ENCODE results near the gene UAP1. TPM values are rescaled to one million over a fixed set of nuclear protein-coding genes. Genes with fewer than 3 reads are reported as not detected.

Gene UAP1
- total and polyA plus RNA-seq, 2 donors (not counting 3 experiments of a cell fraction or from before 2014, with no cell fraction given) = 30.6 to 89.8 TPM

- H3K4me1 ChIP-seq (ENCODE audit: control insufficient read depth, extremely low read depth, insufficient read depth, low read length) = peaks cover 58% of the 10 kb centered on the region
- ChIA-PET POLR2A (interaction anchor here (0.5 to 1.1 kb wide), 3 partner anchors 58 to 238 kb away, joined by 3 to 4 read pairs (median 4); no protein-coding TSS in a partner anchor), CTCF (interaction anchor here (0.8 to 5.2 kb wide), 17 partner anchors 10 to 684 kb away, joined by 3 to 41 read pairs (median 5); no protein-coding TSS in a partner anchor)
- H3K9me1 ChIP-seq (replicated peaks; ENCODE audit: control insufficient read depth, extremely low read depth, insufficient read depth, low read length) = no peaks in the 10 kb centered on the region
- peak within 1 kb of the TSS; percentile 94 for H3K4me2 ChIP-seq (ENCODE audit: insufficient read depth, low read length)
- dilution Hi-C loops (cut with MboI; ENCODE audit: extremely low pct_ligation_motif_present, low sequenced_read_pairs) = no loop called here
- H4K20me1 ChIP-seq (replicated peaks; ENCODE audit: control insufficient read depth, extremely low read depth, insufficient read depth, low read length) = no peaks in the 10 kb centered on the region
- H3K9me3 ChIP-seq (replicated peaks; ENCODE audit: control insufficient read depth, insufficient read depth, low read length) = no peaks in the 10 kb centered on the region
- BruUV-seq (replicated peaks) = no TSS peak
- DNase-seq (ENCODE audit: low read depth, low spot score) (peak; percentile 81), FAIRE-seq (peak; percentile 46)
- no peaks in the 10 kb centered on the region for H3K36me3 ChIP-seq (ENCODE audit: control insufficient read depth in 2 of 2, extremely low read depth in 1 of 2, insufficient read depth in 2 of 2, low read length in 2 of 2)
- H3K79me2 ChIP-seq (ENCODE audit: control insufficient read depth, insufficient read depth, low read length) = peaks cover 42% of the 10 kb centered on the region
- peak within 1 kb of the TSS; percentile 51 to 94 (median 81) for H3K4me3 ChIP-seq (replicated peaks in 1 of 3; ENCODE audit: insufficient read depth in 1 of 3, low read depth in 1 of 3, low read length in 3 of 3)
- no peaks in the 10 kb centered on the region for H3K27me3 ChIP-seq (ENCODE audit: control insufficient read depth in 2 of 2, insufficient read depth in 2 of 2, low read length in 2 of 2)
- peak within 1 kb of the TSS; percentile 70 for H2AFZ ChIP-seq (ENCODE audit: low read depth, low read length)
- peak; percentile 32 for TF ChIP-seq POLR2AphosphoS5 (IDR thresholded peaks at IDR 0.05; ENCODE audit: insufficient read depth, low read depth, low read length)
- peak; percentile 39 for TF ChIP-seq POLR2A (IDR thresholded peaks at IDR 0.05; ENCODE audit: low read depth, low read length)
- no peak for TF ChIP-seq JUN (IDR thresholded peaks at IDR 0.05; ENCODE audit: borderline replicate concordance, insufficient read depth, insufficient read length, low read depth)
- peak within 1 kb of the TSS; percentile 69 for H3K27ac ChIP-seq (ENCODE audit: insufficient read depth, low read depth, low read length)
- intact Hi-C loops (cut with micrococcal nuclease) = loop anchor here (2.0 kb wide), 1 partner anchor 59 kb away; no protein-coding TSS in a partner anchor
- H3K9ac ChIP-seq (replicated peaks; ENCODE audit: extremely low read depth, insufficient read depth, low read length) = peak within 1 kb of the TSS; percentile 82
Observed at GRCh38 chr1:162632217-162632666, 70.7 kb downstream of the UAP1 start, which contains the start of gene DDR2. TSS of gene DDR2 (plus strand) at chr1:162632464. CDS start at chr1:162719064, 86,600 bp downstream.

GRCh38 chr1:162632698-162633080 is 71.2 kb downstream of the UAP1 start:
- no peak for TF ChIP-seq EZH2 (IDR thresholded peaks at IDR 0.05; ENCODE audit: borderline replicate concordance, low read depth, low read length, severe bottlenecking)
- TF ChIP-seq MAX (IDR thresholded peaks at IDR 0.05; ENCODE audit: insufficient read depth, insufficient read length) = no peak
- no peak for TF ChIP-seq POLR2AphosphoS5 (IDR thresholded peaks at IDR 0.05; ENCODE audit: insufficient read depth, low read depth, low read length)
- no peak for TF ChIP-seq FOS (IDR thresholded peaks at IDR 0.05; ENCODE audit: borderline replicate concordance, insufficient read depth, low read length)
- TF ChIP-seq JUN (IDR thresholded peaks at IDR 0.05; ENCODE audit: borderline replicate concordance, insufficient read depth, insufficient read length, low read depth) = no peak
- no peak for TF ChIP-seq CTCF (IDR thresholded peaks at IDR 0.05; ENCODE audit: extremely low read depth in 1 of 2, insufficient read depth in 1 of 2, low read depth in 1 of 2, low read length in 2 of 2)
- Histone ChIP-seq H3K27ac (ENCODE audit: insufficient read depth, low read depth, low read length) (peak overlapping the region; percentile 69), H3K4me1 (ENCODE audit: control insufficient read depth, extremely low read depth, insufficient read depth, low read length) (peaks cover 58% of the 10 kb centered on the region), H3K79me2 (ENCODE audit: control insufficient read depth, insufficient read depth, low read length) (peaks cover 44% of the 10 kb centered on the region), H3K9me1 (replicated peaks; ENCODE audit: control insufficient read depth, extremely low read depth, insufficient read depth, low read length) (no peaks in the 10 kb centered on the region), H3K36me3 (ENCODE audit: control insufficient read depth in 2 of 2, extremely low read depth in 1 of 2, insufficient read depth in 2 of 2, low read length in 2 of 2) (no peaks in the 10 kb centered on the region), H4K20me1 (replicated peaks; ENCODE audit: control insufficient read depth, extremely low read depth, insufficient read depth, low read length) (no peaks in the 10 kb centered on the region), H3K27me3 (ENCODE audit: control insufficient read depth in 2 of 2, insufficient read depth in 2 of 2, low read length in 2 of 2) (no peaks in the 10 kb centered on the region), H3K4me2 (ENCODE audit: insufficient read depth, low read length) (peak overlapping the region; percentile 94), H3K9ac (replicated peaks; ENCODE audit: extremely low read depth, insufficient read depth, low read length) (peak overlapping the region; percentile 82), H3K9me3 (replicated peaks; ENCODE audit: control insufficient read depth, insufficient read depth, low read length) (no peaks in the 10 kb centered on the region), H2AFZ (ENCODE audit: low read depth, low read length) (peak overlapping the region; percentile 70), H3K4me3 (replicated peaks in 1 of 3; ENCODE audit: insufficient read depth in 1 of 3, low read depth in 1 of 3, low read length in 3 of 3) (peak overlapping the region; percentile 51 to 94 (median 81))
- ChIA-PET POLR2A (interaction anchor here (0.6 to 1.1 kb wide), 3 partner anchors 58 to 238 kb away, joined by 3 to 4 read pairs (median 3); no protein-coding TSS in a partner anchor), CTCF (interaction anchor here (0.8 to 5.2 kb wide), 15 partner anchors 9 to 684 kb away, joined by 3 to 41 read pairs (median 5); no protein-coding TSS in a partner anchor)
- dilution Hi-C loops (cut with MboI; ENCODE audit: extremely low pct_ligation_motif_present, low sequenced_read_pairs) = no loop called here
- peak; percentile 73 for DNase-seq (ENCODE audit: low read depth, low spot score)
- BruUV-seq (replicated peaks) = TSS peak; percentile 70
- FAIRE-seq = peak; percentile 68
- intact Hi-C loops (cut with micrococcal nuclease) = loop anchor here (1.0 to 2.0 kb wide), 2 partner anchors 39 to 58 kb away; no protein-coding TSS in a partner anchor
